G401 (cell line): ENCODE results near the gene PALM3. TPM values are rescaled to one million over a fixed set of nuclear protein-coding genes. Genes with fewer than 3 reads are reported as not detected.
"Not testable (repeated sequence)": the region's sequence is repeated elsewhere in the genome, so short reads cannot be mapped to it uniquely, and the experiment has no call there.

Experiments
- DNase-seq: peaks from one replicate; pipeline ENCODE4 v3.0.0-alpha.2; 2015; ENCODE audit warnings: low spot score
- in situ Hi-C: cut with HindIII; loops from 2 replicates; pipeline ENCODE4 v1.10.0; 2016; ENCODE audit warnings: low sequenced_read_pairs, mixed read lengths
- total RNA-seq: library from RNA; depleted of rRNA; stranded (reverse); fragments of >200 nt; shearing (Covaris generic); gene quantifications from 2 replicates; pipeline ENCODE4 v1.2.3, GENCODE V29; 2014

Gene PALM3
- total RNA-seq, 1 experiment from 2014 or later: 23.1 TPM

DNA sequence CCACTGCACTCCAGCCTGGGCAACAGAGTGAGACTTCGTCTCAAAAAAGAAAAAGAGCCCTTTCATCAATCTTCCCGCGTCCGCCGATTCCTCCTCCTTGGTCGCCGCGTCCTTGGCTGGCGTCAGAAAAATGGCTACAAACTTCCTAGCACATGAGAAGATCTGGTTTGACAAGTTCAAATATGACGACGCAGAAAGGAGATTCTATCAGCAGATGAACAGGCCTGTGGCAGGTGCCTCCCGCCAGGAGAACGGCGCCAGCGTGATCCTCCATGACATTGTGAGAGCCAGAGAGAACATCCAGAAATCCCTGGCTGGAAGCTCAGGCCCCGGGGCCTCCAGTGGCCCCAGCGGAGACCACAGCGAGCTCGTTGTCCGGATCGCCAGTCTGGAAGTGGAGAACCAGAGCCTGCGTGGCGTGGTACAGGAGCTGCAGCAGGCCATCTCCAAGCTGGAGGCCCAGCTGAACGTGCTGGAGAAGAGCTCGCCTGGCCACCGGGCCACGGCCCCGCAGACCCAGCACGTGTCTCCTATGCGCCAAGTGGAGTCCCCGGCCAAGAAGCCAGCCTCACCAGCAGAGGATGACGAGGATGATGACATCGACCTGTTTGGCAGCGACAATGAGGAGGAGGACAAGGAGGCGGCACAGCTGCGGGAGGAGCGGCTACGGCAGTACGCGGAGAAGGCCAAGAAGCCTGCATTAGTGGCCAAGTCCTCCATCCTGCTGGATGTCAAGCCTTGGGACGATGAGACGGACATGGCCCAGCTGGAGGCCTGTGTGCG lies 8.6 kb upstream of the PALM3 start:
- no peak for DNase-seq
- in situ Hi-C loops: no loop called here

DNA sequence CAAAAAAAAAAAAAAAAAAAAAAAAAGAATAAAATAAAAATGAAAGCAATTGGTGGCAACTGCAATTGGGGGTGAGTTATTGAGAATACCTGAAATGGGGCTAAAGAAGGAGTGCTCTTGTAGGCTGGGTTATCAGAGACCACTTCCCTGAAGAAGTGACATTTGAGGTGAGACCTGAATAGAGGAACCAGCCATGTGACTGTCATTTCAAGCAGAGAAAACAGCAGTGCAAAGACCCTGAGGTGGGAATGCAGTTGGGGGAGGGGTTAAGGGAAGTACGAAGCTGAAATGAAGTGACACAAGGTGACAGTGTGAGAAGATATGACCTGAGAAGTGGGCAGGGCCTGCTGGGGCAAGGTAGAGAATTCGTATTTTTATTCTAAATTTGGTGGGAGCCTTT lies 4.3 kb upstream of the PALM3 start:
- in situ Hi-C loops: no loop called here
- DNase-seq: no peak

DNA sequence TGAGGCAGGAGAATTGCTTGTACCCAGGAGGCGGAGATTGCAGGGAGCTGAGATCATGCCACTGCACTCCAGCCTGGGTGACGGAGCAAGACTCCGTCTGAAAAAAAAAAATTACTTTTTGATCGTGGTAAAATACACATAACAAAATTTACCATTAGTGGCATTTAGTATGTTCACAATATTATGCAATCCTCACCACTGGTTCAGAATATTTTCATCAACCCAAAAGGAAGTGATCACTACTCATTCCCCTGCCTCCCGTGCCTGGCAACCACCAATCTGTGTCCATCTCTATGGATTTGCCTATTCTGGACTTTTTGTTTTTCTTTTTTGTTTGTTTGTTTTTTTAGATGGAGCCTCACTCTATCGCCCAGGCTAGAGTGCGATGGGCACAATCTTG lies 1.2 kb upstream of the PALM3 start:
- DNase-seq: no peak
- in situ Hi-C loops: no loop called here

DNA sequence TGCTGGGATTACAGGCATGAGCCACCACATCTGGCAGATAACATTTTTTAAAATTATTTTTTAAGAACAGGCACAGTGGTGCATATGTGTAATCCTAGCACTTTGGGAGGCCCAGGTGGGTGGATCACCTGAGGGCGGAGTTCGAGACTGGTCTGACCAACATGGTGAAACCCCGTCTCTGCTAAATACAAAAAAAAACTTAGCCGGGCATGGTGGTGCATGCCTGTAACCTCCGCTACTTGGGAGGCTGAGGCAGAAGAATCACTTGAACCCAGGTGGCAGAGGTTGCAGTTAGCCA lies 631 bp upstream of the PALM3 start:
- DNase-seq: no peak
- in situ Hi-C loops: no loop called here

DNA sequence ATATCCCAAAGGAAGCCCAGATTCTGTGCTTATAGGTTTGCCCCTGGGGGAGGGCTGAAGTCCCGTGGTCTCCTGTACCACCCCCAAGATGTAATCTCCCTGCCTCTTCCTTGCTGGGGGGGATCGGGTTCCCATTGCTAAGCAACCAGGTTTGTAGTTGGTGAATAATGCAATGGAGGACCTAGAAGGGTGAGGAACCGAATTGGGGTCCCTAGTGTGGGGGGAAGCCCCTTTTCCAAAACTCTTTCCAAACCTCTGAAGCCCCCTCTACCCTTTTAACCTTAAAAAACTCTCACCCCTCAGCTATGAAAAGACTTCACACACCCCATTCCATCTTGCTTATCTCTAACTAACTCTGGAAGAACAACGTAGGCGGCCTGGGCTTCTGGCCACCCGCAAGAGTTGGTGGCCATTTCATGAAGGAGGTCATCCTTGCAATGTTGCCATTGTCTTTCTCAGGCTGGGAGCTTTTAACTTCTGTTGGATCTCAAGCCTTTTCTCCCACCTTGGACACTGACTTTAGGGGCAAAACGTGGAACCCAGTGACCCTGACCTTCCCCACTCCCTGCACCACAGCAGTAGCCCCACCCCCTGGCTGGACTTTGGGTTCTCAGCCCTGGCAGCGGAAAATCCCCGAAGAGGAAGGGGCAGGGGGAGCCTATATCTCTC lies 661 bp downstream of the PALM3 start:
- no peak for DNase-seq
- in situ Hi-C loops: no loop called here

DNA sequence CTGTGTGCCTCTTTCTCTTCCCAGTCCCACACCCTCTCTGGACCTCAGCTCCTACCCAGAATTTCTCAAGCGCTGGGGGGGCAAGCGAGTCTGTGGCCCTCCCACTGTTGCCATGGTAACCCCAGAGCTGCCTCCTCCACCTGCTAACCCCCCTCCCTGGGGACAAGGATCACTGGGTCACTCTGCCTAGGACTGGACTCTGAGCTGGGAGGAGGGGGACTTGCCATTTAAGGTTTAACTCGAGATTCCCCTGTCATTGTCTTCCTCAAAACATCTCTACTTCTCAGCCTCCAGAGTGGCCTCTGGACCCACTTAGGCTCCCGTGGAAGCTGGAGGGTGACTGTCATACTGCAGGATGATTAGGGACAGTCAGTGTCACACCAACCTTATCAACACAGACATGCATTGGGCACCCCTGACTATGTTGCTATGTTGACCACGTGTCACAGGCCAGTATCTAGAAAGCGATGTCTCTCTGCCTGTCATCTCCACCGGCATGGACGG lies 2.2 kb downstream of the PALM3 start:
- in situ Hi-C loops: no loop called here
- DNase-seq: no peak

DNA sequence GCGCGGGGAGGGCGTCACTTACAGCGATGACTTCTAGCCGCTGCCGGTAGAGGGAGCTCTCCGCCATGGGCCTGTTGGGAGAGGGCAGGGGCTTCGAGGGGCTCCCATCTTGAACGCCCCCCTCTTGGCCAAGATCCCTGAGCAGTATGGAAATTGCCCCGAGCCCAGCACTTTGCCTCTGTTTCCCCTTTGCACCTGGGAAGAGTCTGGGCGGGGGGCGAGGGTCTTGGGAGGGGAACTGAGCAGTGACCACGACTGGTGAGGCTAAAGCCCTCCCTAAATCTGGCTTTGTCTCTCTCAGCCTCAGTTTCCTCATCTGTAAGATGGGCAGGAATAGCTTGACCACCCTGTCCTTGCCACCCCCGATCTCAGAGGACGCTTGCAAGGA lies 2.8 kb downstream of the PALM3 start:
- in situ Hi-C loops: no loop called here
- no peak for DNase-seq

DNA sequence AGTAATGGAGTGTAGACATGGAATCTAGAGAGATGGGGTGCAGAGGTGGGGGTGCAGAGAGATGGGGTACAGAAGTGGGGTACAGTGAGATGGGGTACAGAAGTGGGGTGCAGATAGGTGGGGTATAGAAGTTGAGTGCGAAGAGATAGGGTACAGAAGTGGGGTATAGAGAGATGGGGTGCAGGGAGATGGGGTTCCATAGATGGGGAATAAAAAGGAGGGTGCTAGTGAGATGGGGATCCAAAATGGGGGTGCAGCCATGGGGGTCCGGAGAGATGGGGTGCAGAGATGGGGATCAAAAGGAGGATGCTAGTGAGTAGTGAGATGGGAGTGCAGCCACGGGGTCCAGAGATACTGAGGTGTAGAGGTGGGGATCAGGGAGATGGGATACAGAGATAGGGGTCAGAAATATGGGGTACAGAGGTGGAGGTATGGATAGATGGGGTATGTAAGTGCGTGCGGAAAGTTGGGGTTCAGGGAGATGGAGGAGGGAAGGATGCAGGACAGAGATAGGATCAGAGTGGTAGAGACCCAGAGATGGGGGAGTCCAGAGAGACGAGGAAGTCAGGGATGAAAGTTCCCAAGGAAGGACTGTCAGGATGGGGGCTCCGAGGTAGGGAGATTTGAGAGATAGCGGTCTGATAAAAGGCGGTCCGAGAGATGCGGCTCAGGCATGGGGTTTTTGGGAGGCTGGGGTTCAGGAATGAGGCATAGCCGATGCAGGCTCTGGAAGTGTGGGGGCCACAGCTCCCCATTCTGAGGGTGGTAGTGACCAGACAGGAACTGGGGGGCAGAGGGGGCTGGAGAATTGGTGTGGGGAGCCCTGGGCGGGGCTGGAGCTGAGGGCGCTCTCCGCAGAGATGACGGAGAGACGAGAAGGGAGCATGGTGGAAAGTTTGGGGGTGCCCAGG lies 3.4 kb downstream of the PALM3 start:
- in situ Hi-C loops: no loop called here
- DNase-seq: no peak

DNA sequence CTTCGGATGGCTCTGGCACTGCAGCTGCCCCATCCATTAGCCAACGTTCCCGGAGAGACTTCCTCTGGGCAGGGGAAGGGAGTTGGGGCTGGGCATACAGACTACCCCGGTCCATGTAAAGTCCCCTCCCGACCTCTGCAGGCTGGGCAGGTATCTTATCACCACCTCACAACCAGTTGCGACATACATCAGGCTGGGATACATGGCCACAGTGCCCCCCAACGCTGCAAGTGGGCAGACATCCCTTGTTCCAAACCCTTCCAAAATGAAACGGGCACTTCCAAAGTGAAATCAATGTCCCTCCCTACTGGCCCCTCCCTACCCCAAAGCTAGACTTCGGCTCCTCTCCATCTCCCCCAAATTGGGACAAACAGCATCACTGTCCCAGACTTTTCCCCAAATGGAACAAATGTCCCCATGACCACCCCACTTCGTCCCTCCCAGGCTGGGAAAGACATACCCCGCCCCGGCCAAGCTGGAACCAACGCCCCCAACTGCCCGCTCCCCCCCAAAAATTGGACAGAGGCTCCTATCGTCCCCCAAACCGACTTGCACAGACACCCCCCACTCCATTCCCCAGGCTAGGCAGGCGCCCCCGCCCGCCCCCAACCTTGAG lies 5.0 kb downstream of the PALM3 start:
- in situ Hi-C loops: no loop called here
- DNase-seq: no peak

DNA sequence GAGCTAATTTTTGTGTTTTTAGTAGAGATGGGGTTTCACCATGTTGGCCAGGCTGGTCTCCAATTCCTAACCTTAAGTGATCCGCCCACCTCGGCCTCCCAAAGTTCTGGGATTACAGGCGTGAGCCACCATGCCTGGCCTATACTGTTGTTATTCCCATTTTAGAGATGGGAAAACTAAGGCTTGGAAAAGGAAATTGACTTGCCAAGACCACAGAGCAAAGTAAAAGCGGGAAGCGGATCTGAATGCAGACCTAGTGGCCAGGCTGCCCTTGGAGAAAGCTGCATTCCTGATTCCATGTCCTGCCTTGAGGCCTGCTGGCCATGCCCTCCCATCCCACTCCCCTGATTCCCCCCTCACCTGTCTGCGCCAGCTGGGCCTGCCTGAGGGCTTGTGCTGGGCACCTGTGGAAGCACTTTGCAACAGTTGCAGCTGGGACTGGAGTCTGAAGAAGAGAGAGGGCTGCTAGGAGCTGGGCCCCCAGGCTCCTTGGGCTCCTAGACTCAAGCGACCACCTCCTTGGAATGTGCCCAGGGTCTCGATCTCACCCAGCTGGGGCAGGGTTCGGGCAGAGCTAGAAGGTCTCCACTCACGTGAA lies 5.7 kb downstream of the PALM3 start:
- no peak for DNase-seq
- in situ Hi-C loops: no loop called here

DNA sequence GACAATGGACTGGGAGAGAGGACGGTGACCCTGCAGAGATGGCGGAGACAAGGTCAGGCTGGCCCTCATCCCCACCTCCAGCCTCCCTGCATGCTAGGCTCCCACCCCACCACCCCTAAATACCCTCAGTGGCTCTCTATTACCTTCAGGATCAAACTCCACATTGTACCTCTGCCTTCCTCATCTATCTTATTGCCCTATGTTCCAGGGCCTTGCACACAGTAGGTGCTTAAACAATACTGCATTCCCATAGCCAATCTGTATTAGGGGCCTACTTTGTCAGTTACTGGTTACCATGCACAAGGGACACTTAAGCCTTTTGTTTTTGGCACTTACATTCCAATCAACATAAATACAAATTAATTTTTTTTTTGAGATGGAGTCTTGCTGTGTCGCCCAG lies 6.5 kb downstream of the PALM3 start:
- in situ Hi-C loops: no loop called here
- no peak for DNase-seq

DNA sequence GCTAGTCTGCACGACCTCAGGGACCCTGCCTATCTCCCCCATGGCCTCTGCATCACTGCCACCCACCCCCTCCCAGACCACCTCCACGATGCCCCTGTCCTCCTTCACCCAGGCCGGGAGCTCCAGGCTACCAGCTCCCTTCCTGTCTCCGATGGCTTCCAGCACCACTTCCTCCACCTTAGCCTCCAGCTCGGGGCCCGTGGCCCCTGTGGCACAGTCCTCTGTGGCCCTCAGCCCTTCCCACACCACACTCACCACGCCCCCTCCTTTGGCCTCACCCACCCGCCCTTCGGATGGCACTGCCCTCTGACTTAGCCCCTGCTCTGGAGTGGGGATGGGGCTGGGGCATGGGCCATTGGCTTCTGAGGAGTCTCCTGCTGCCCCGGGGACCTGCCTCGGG lies 7.2 kb downstream of the PALM3 start:
- in situ Hi-C loops: no loop called here
- DNase-seq: no peak

DNA sequence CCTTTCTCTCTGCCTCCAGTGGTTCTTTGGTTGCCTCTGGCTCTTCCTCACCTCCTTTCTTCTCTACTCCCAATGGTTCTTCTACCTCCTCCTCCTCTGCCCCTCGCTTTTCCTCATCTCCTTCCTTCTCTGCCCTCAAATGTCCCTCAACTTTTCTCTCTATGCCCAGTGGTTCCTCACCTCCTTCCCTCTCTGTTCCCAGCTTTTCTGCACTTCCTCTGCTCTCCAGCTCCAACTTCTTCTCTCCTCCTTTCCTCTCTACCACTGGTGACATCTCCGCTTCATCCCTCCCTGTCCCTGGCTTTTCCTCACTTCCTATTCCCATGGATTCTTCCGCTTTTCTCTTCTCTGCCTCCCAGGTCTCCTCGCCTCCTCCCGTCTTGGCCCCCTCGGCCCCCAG lies 7.8 kb downstream of the PALM3 start:
- in situ Hi-C loops: no loop called here
- DNase-seq: no peak

DNA sequence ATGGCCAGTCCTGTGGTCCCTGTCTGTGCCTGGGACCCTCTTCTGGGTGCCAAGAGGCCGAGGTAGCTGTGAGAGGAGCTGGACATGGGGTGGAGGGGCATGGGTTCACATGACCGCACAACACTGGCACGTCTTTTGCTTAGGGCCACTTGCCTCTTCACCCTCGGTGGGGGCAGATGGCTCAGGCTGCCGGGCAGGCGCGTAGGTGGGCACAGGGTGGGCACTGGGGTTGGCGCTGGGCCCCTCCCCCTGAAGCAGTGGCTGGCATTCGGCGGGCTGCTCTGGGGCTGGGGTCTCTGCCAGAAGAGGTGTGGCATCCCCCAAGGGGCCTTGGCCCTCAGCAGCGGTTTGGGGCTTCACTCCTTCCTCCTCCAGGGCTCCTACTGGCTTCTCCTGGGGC lies 8.4 kb downstream of the PALM3 start:
- in situ Hi-C loops: no loop called here
- no peak for DNase-seq

DNA sequence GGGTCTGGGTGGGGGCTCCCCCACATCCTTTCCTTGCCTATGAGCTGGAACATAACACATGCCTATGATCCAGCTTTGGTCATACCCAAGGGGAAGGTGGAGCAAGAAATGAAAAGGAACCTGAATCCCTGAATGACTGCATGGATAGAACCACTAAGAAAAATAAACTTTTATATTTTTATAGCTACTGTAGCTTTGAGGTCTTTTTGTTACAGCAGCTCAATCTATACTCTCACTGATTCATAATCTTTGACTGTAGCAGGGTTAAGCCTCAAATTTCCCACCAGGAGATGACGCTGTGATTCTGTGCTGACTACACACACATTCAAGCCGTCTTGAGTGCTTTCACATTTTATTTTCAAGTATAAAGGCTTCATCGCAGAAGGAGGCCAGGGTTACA lies 8.8 kb downstream of the PALM3 start:
- in situ Hi-C loops: no loop called here
- DNase-seq: no peak

DNA sequence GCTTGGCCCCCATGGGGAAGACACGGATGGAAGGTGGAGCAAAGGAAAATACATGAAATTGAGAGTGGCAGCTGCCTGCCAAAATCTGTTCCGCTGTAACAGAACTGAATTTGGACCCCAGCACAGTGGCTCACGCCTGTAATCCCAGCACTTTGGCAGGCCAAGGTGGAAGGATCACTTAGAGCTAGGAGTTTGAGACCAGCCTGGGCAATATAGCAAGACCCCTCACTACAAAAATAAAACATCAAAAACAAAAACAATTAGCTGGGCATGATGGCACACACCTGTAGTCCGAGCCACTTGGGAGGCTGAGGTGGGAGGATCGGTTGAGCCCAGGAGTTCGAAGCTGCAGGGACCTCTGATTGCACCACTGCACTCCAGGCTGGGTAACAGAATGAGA lies 9.4 kb downstream of the PALM3 start:
- no peak for DNase-seq
- in situ Hi-C loops: no loop called here

DNA sequence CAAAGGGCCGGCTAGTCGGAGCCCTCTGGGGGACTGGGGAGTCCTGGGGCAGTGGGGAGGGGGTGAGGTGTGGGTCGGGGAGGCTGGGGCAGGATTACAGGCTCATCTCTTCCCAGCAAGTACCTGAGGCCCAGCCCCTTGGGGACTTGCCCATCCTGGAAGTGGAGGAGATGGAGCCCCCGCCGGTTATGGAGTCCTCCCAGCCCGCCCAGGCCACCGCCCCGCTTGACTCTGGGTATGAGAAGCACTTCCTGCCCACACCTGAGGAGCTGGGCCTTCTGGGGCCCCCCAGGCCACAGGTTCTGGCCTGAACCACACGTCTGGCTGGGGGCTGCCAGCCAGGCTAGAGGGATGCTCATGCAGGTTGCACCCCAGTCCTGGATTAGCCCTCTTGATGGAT lies 9.9 kb downstream of the PALM3 start:
- no peak for DNase-seq
- in situ Hi-C loops: no loop called here

DNA sequence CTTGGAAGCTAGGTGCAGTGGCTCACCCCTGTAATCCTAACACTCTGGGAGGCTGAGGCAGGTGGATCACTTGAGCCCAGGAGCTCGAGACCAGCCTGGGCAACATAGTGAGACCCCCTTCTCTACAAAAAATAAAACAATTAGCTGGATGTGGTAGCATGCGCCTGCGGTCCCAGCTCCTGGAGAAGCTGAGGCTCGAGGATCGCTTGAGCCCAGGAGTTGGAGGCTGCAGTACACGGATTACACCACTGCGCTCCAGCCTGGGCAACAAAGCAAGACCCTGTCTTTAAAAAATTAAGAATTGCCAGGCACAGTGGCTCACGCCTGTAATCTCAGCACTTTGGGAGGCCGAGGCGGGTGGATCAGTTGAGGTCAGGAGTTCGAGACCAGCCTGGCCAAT lies 10.9 kb downstream of the PALM3 start:
- in situ Hi-C loops: not testable (repeated sequence)

DNA sequence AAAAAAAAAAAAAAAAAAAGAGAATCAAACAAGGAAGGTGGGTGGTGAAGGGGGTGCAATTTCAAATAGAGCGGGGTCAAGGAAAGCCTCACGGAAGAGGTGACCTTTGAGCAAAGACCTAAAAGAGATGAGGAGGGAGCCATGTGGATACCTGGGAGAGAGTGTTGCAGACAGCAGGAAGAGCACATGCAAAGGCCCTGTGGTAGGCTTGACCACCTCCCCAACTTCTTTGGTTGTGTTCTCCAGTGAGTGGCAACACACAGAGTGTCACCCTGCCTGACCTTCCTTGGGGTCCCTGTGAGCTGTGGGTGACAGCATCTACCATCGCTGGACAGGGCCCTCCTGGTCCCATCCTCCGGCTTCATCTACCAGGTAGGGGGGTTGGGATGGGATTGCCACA lies 11.4 kb downstream of the PALM3 start:
- in situ Hi-C loops: no loop called here
- DNase-seq: no peak

More for the DNA sequence above, 10.9 kb downstream of the PALM3 start:
- DNase-seq: not testable (repeated sequence)
